ENCODE results near the gene SCAF8. TPM values are rescaled to one million over a fixed set of nuclear protein-coding genes. Genes with fewer than 3 reads are reported as not detected.
"Not testable (repeated sequence)": the region's sequence is repeated elsewhere in the genome, so short reads cannot be mapped to it uniquely, and the experiment has no call there.

SCAF8 gene
- total RNA-seq, 5 donors from 2014 or later (not counting 1 experiment from before 2014, with no cell fraction given), result 53.1 to 61.1 (median 55.2) TPM

- ChIA-PET POLR2A (interaction anchor here in 1 of 2 donors (0.6 kb wide), 1 partner anchor 98 kb away, joined by 5 read pairs; no protein-coding TSS in a partner anchor), CTCF (interaction anchor here in 1 of 2 donors (0.7 kb wide), 1 partner anchor 37 kb away, joined by 3 read pairs; no protein-coding TSS in a partner anchor)
- Mint-ChIP-seq H3K27me3 (no peaks in the 10 kb centered on the region), H3K36me3 (peaks cover 14% of the 10 kb centered on the region), H3K4me3 (peak overlapping the region in 1 of 3 donors; percentile 5), H3K27ac (no peak overlapping the region), H3K9me3 (no peaks in the 10 kb centered on the region), H3K4me1 (peaks cover 86 to 88% (median 87%) of the 10 kb centered on the region in 3 donors)
- no peak for DNase-seq
- Histone ChIP-seq H3K9me3 (no peaks in the 10 kb centered on the region), H3K4me1 (ENCODE audit: control insufficient read depth in 1 of 2, extremely low read depth in 1 of 2, insufficient read depth in 2 of 2, low read length in 2 of 2) (peaks cover 13 to 25% of the 10 kb centered on the region in 2 experiments), H3K4me3 (ENCODE audit: control insufficient read depth in 1 of 2, extremely low read depth in 1 of 2, low read length in 1 of 2) (no peak overlapping the region), H3K36me3 (ENCODE audit: control insufficient read depth in 2 of 2, extremely low read depth in 1 of 2, insufficient read depth in 1 of 2, low read length in 1 of 2) (no peaks in the 10 kb centered on the region), H3K27ac (ENCODE audit: low read length) (no peak overlapping the region), H3K27me3 (replicated peaks in 1 of 2; ENCODE audit: control insufficient read depth in 2 of 2, extremely low read depth in 1 of 2, insufficient read depth in 2 of 2, low read length in 1 of 2) (no peaks in the 10 kb centered on the region)
- 88% methylated on average over 2 of the region's 3 CpGs for WGBS (ENCODE audit: insufficient coverage)
- ATAC-seq (replicated peaks in 1 of 4), result no peak
Measured at GRCh38 chr6:154766288-154766687, 33.1 kb downstream of the SCAF8 start.

DNA sequence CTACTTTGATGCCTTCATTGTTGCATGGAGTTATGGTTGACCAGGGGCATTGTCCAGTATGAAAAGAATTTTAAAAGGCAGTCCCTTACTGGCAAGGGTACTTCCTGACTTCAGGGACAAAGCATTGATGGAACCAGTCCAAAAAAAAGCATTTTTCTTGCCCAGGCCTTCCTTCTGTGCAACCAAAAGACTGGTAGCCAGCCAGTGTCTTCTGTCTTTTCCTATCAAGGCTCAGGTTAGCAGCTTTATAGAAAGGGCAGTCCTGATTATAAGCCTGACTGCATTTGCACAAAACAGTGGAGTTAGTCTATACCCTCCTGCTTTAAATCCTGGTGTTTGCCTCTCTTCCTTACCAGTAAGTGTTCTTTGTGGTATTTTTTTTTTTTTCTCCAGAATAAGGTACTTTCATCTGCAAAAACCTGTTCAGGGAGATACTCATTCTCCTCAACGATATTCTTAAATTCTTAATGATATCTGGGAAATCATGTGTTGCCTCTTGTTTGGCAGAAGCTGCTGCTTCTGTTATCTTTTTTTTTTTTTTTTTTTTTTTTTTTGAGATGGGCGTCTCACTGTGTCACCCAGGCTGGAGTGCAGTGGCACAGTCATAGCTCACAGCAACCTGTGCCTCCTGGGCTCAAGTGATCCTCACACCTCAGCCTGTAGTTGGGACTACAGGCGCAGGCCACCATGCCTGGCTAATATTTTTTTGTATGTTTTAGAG, 33.9 kb downstream of the SCAF8 start:
- POLR2A ChIA-PET, result no interaction called here
- H3K4me1 ChIP-seq (ENCODE audit: control insufficient read depth in 1 of 2, extremely low read depth in 1 of 2, insufficient read depth in 2 of 2, low read length in 2 of 2), result peaks cover 13 to 23% of the 10 kb centered on the region in 2 experiments

GRCh38 chr6:154768280-154768679, 35.1 kb downstream of the SCAF8 start:
- ATAC-seq (replicated peaks in 1 of 4) (no peak), DNase-seq (no peak)
- Mint-ChIP-seq H3K36me3 (peaks cover 14% of the 10 kb centered on the region), H3K27me3 (no peaks in the 10 kb centered on the region), H3K4me3 (no peak overlapping the region), H3K27ac (no peak overlapping the region), H3K4me1 (peaks cover 86 to 92% (median 90%) of the 10 kb centered on the region in 3 donors), H3K9me3 (no peaks in the 10 kb centered on the region)
- ChIA-PET POLR2A (no interaction called here), CTCF (no interaction called here)
- Histone ChIP-seq H3K9me3 (no peaks in the 10 kb centered on the region), H3K4me3 (ENCODE audit: control insufficient read depth in 1 of 2, extremely low read depth in 1 of 2, low read length in 1 of 2) (no peak overlapping the region), H3K27me3 (replicated peaks in 1 of 2; ENCODE audit: control insufficient read depth in 2 of 2, extremely low read depth in 1 of 2, insufficient read depth in 2 of 2, low read length in 1 of 2) (no peaks in the 10 kb centered on the region), H3K36me3 (ENCODE audit: control insufficient read depth in 2 of 2, extremely low read depth in 1 of 2, insufficient read depth in 1 of 2, low read length in 1 of 2) (no peaks in the 10 kb centered on the region), H3K27ac (ENCODE audit: low read length) (no peak overlapping the region), H3K4me1 (ENCODE audit: control insufficient read depth in 1 of 2, extremely low read depth in 1 of 2, insufficient read depth in 2 of 2, low read length in 2 of 2) (peaks cover 13 to 26% of the 10 kb centered on the region in 2 experiments)
- no CpG with 5 or more reads among the region's 3 CpGs for WGBS (ENCODE audit: insufficient coverage)

More for the DNA sequence above, 33.9 kb downstream of the SCAF8 start:
- CTCF ChIA-PET, result interaction anchor here in 1 of 2 donors (0.6 kb wide), 3 partner anchors 31 to 65 kb away, joined by 3 to 6 read pairs (median 4); no protein-coding TSS in a partner anchor
- Mint-ChIP-seq H3K4me1 (peaks cover 90 to 93% (median 92%) of the 10 kb centered on the region in 3 donors), H3K27me3 (no peaks in the 10 kb centered on the region), H3K36me3 (peaks cover 12% of the 10 kb centered on the region), H3K4me3 (no peak overlapping the region), H3K9me3 (no peaks in the 10 kb centered on the region), H3K27ac (peak overlapping the region in 1 of 2 donors; percentile 28)
- Histone ChIP-seq H3K27ac (ENCODE audit: low read length) (no peak overlapping the region), H3K4me3 (ENCODE audit: control insufficient read depth in 1 of 2, extremely low read depth in 1 of 2, low read length in 1 of 2) (no peak overlapping the region), H3K9me3 (no peaks in the 10 kb centered on the region), H3K36me3 (ENCODE audit: control insufficient read depth in 2 of 2, extremely low read depth in 1 of 2, insufficient read depth in 1 of 2, low read length in 1 of 2) (no peaks in the 10 kb centered on the region), H3K27me3 (replicated peaks in 1 of 2; ENCODE audit: control insufficient read depth in 2 of 2, extremely low read depth in 1 of 2, insufficient read depth in 2 of 2, low read length in 1 of 2) (no peaks in the 10 kb centered on the region)
- 100% methylated on average over 1 of the region's 3 CpGs for WGBS (ENCODE audit: insufficient coverage)
- DNase-seq (no peak), ATAC-seq (replicated peaks in 1 of 4) (no peak)

GRCh38 chr6:154773610-154774089, 40.4 kb downstream of the SCAF8 start:
- Histone ChIP-seq H3K27ac (ENCODE audit: low read length) (no peak overlapping the region), H3K27me3 (replicated peaks in 1 of 2; ENCODE audit: control insufficient read depth in 2 of 2, extremely low read depth in 1 of 2, insufficient read depth in 2 of 2, low read length in 1 of 2) (no peaks in the 10 kb centered on the region), H3K36me3 (ENCODE audit: control insufficient read depth in 2 of 2, extremely low read depth in 1 of 2, insufficient read depth in 1 of 2, low read length in 1 of 2) (peaks cover 0 to 9% of the 10 kb centered on the region in 2 donors), H3K4me3 (ENCODE audit: control insufficient read depth in 1 of 2, extremely low read depth in 1 of 2, low read length in 1 of 2) (no peak overlapping the region), H3K4me1 (ENCODE audit: control insufficient read depth in 1 of 2, extremely low read depth in 1 of 2, insufficient read depth in 2 of 2, low read length in 2 of 2) (peaks cover 0 to 16% of the 10 kb centered on the region in 2 experiments), H3K9me3 (no peaks in the 10 kb centered on the region)
- ATAC-seq (replicated peaks in 1 of 4) (peak in 1 of 4 experiments; percentile 46), DNase-seq (no peak)
- POLR2A ChIA-PET, result interaction anchor here in 1 of 2 donors (0.9 to 1.2 kb wide), 2 partner anchors 12 to 26 kb away, joined by 3 to 4 read pairs; no protein-coding TSS in a partner anchor
- H3K4me3 Mint-ChIP-seq, result no peak overlapping the region
- peaks cover 35 to 65% (median 64%) of the 10 kb centered on the region in 3 donors for H3K4me1 Mint-ChIP-seq
- peak overlapping the region in 1 of 2 donors; percentile 45 for H3K27ac Mint-ChIP-seq
- H3K36me3 Mint-ChIP-seq, result peaks cover 25% of the 10 kb centered on the region
- no peaks in the 10 kb centered on the region for H3K27me3 Mint-ChIP-seq
- CTCF ChIA-PET, result interaction anchor here in 1 of 2 donors (0.7 to 1.9 kb wide), 3 partner anchors 26 to 37 kb away, joined by 3 to 7 read pairs (median 3); no protein-coding TSS in a partner anchor
- WGBS (ENCODE audit: insufficient coverage), result no CpG with 5 or more reads among the region's 4 CpGs
- no peaks in the 10 kb centered on the region for H3K9me3 Mint-ChIP-seq

GRCh38 chr6:154779157-154779556, 45.9 kb downstream of the SCAF8 start:
- H3K4me3 Mint-ChIP-seq; H3K27ac ChIP-seq (ENCODE audit: low read length); H3K9me3 Mint-ChIP-seq; ATAC-seq (replicated peaks in 1 of 4); H3K27me3 ChIP-seq (replicated peaks in 1 of 2; ENCODE audit: control insufficient read depth in 2 of 2, extremely low read depth in 1 of 2, insufficient read depth in 2 of 2, low read length in 1 of 2); H3K4me3 ChIP-seq (ENCODE audit: control insufficient read depth in 1 of 2, extremely low read depth in 1 of 2, low read length in 1 of 2); H3K27ac Mint-ChIP-seq; H3K4me1 ChIP-seq (ENCODE audit: control insufficient read depth in 1 of 2, extremely low read depth in 1 of 2, insufficient read depth in 2 of 2, low read length in 2 of 2); H3K27me3 Mint-ChIP-seq; H3K9me3 ChIP-seq; CTCF ChIA-PET; DNase-seq: not testable (repeated sequence)
- Mint-ChIP-seq H3K36me3 (peaks cover 43% of the 10 kb centered on the region), H3K4me1 (peaks cover 31 to 57% (median 54%) of the 10 kb centered on the region in 3 donors)
- peaks cover 3 to 26% of the 10 kb centered on the region in 2 donors for H3K36me3 ChIP-seq (ENCODE audit: control insufficient read depth in 2 of 2, extremely low read depth in 1 of 2, insufficient read depth in 1 of 2, low read length in 1 of 2)
- POLR2A ChIA-PET, result interaction anchor here (0.6 to 0.7 kb wide), 2 partner anchors 9 to 47 kb away, joined by 3 read pairs; no protein-coding TSS in a partner anchor
- WGBS (ENCODE audit: insufficient coverage), result no CpG with 5 or more reads among the region's 5 CpGs

DNA sequence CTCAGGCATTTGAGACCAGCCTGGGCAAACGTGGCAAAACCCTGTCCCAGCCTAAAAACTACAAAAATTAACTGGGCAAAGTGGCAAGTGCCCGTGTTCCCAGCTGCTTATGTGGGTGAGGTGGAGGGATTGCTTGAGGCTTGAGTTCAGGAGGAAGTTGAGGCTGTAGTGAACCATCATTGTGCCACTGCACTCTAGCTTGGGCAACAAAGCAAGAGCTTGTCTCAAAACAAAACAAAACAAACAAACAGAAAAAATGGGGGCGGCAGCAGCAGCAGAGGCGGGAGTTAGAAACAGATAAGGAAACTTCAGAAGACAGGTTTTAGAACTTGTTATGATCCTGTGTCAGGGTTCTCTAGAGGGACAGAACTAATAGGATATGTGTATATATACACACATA, 49.0 kb downstream of the SCAF8 start:
- peak overlapping the region; percentile 50 to 56 for H3K27ac Mint-ChIP-seq
- Histone ChIP-seq H3K9me3 (no peaks in the 10 kb centered on the region), H3K27me3 (replicated peaks in 1 of 2; ENCODE audit: control insufficient read depth in 2 of 2, extremely low read depth in 1 of 2, insufficient read depth in 2 of 2, low read length in 1 of 2) (no peaks in the 10 kb centered on the region), H3K27ac (ENCODE audit: low read length) (no peak overlapping the region), H3K36me3 (ENCODE audit: control insufficient read depth in 2 of 2, extremely low read depth in 1 of 2, insufficient read depth in 1 of 2, low read length in 1 of 2) (peaks cover 3 to 19% of the 10 kb centered on the region in 2 donors), H3K4me1 (ENCODE audit: control insufficient read depth in 1 of 2, extremely low read depth in 1 of 2, insufficient read depth in 2 of 2, low read length in 2 of 2) (peaks cover 0 to 7% of the 10 kb centered on the region in 2 experiments), H3K4me3 (ENCODE audit: control insufficient read depth in 1 of 2, extremely low read depth in 1 of 2, low read length in 1 of 2) (no peak overlapping the region)
- peak overlapping the region in 1 of 3 donors; percentile 11 for H3K4me3 Mint-ChIP-seq
- CTCF ChIA-PET, result interaction anchor here in 1 of 2 donors (1.1 kb wide), 1 partner anchor 13 kb away, joined by 3 read pairs; no protein-coding TSS in a partner anchor
- POLR2A ChIA-PET, result interaction anchor here in 1 of 2 donors (0.7 kb wide), 1 partner anchor 12 kb away, joined by 4 read pairs; no protein-coding TSS in a partner anchor
- DNase-seq, result no peak
- no peak for ATAC-seq (replicated peaks in 1 of 4)
- no peaks in the 10 kb centered on the region for H3K27me3 Mint-ChIP-seq
- WGBS (ENCODE audit: insufficient coverage), result no CpG with 5 or more reads among the region's 4 CpGs
- H3K36me3 Mint-ChIP-seq, result peaks cover 46% of the 10 kb centered on the region
- peaks cover 53 to 68% (median 57%) of the 10 kb centered on the region in 3 donors for H3K4me1 Mint-ChIP-seq
- H3K9me3 Mint-ChIP-seq, result peaks cover 0 to 2% (median 0%) of the 10 kb centered on the region in 3 donors
